Stimulated activated CD4-positive, alpha-beta T cell treated with anti-CD3 and anti-CD28 coated beads, Interleukin-12 subunit alpha, Interleukin-12 subunit beta, amount 100 ng/mL, for 4 hours (primary cell): ENCODE measurements around the gene ATOH8.

Experiments used
- DNase-seq: peaks from one replicate; pipeline ENCODE4 v3.0.0-alpha.2; 2020

The ATOH8 gene

GRCh38 chr2:85755122-85756027 lies 1.6 kb downstream of the ATOH8 start:
- no peak for DNase-seq

- no peak for DNase-seq
Observed at GRCh38 chr2:85756195-85756594, 2.4 kb downstream of the ATOH8 start.

GRCh38 chr2:85756822-85757435 lies 3.1 kb downstream of the ATOH8 start:
- DNase-seq, result no peak

GRCh38 chr2:85757860-85758259 lies 4.1 kb downstream of the ATOH8 start:
- DNase-seq, result no peak

GRCh38 chr2:85758361-85759256 lies 4.8 kb downstream of the ATOH8 start:
- no peak for DNase-seq

GRCh38 chr2:85759257-85759613 lies 5.4 kb downstream of the ATOH8 start:
- DNase-seq, result no peak

GRCh38 chr2:85760371-85760770 lies 6.6 kb downstream of the ATOH8 start:
- DNase-seq, result no peak

- DNase-seq, result no peak
Observed at GRCh38 chr2:85760872-85761271, 7.1 kb downstream of the ATOH8 start.

- no peak for DNase-seq
Observed at GRCh38 chr2:85761512-85761944, 7.7 kb downstream of the ATOH8 start.

- DNase-seq, result no peak
Observed at GRCh38 chr2:85761946-85762345, 8.2 kb downstream of the ATOH8 start.

- DNase-seq, result no peak
Observed at GRCh38 chr2:85763132-85763531, 9.3 kb downstream of the ATOH8 start.

- DNase-seq, result no peak
Observed at GRCh38 chr2:85763831-85764230, 10.0 kb downstream of the ATOH8 start.

GRCh38 chr2:85765081-85765731 lies 11.4 kb downstream of the ATOH8 start:
- DNase-seq, result no peak

GRCh38 chr2:85766229-85766628 lies 12.4 kb downstream of the ATOH8 start:
- no peak for DNase-seq

GRCh38 chr2:85767803-85768665 lies 14.2 kb downstream of the ATOH8 start:
- no peak for DNase-seq

GRCh38 chr2:85768713-85769112 lies 14.9 kb downstream of the ATOH8 start:
- no peak for DNase-seq

- no peak for DNase-seq
Observed at GRCh38 chr2:85769236-85769982, 15.6 kb downstream of the ATOH8 start.

GRCh38 chr2:85769983-85770362 lies 16.2 kb downstream of the ATOH8 start:
- DNase-seq, result no peak

GRCh38 chr2:85770369-85770768 lies 16.6 kb downstream of the ATOH8 start:
- no peak for DNase-seq

- DNase-seq, result no peak
Observed at GRCh38 chr2:85770786-85771409, 17.1 kb downstream of the ATOH8 start.

GRCh38 chr2:85771486-85771885 lies 17.7 kb downstream of the ATOH8 start:
- no peak for DNase-seq
